IMR-90 (cell line): Measurements from ENCODE around the gene TTC24. TPM values are rescaled to one million over a fixed set of nuclear protein-coding genes. Genes with fewer than 3 reads are reported as not detected.

Experiments
- ATAC-seq: fragments of 200-7000 bp; cut with Tn5 transposase; 2 replicates; pipeline ENCODE4 v1.9.1; 2020; ENCODE audit warnings: low read depth, mild to moderate bottlenecking, moderate library complexity
- BruUV-seq: library from RNA; stranded (reverse); fragments of 400-500 nt; replicated peaks from 2 replicates; lab custom pipeline; 2021; lab: Mats Ljungman, UMichigan
- CTCF ChIA-PET: fragments of 300-600 bp; formaldehyde crosslinking; extraction: SDS; loops from one replicate; lab custom pipeline; 2021; ENCODE audit warnings: antibody characterized with exemption; lab: Yijun Ruan, JAX
- POLR2A ChIA-PET: fragments of 300-600 bp; sonication (Branson Sonifier 250); formaldehyde crosslinking; loops from one replicate; lab custom pipeline; 2022; ENCODE audit warnings: antibody characterized with exemption; ENCODE audit not compliant: unreplicated experiment; lab: Charles Lee
- DNase-seq: peaks from one replicate; pipeline ENCODE4 v3.0.0; 2013
- H2AFZ ChIP-seq: replicated peaks from 2 replicates; pipeline ENCODE3; 2013; ENCODE audit warnings: low read length, mild to moderate bottlenecking; ENCODE audit not compliant: poor library complexity
- H2AK5ac ChIP-seq: 2 replicates; pipeline ENCODE4 v1.6.1; 2013; ENCODE audit warnings: low read depth, low read length, inconsistent platforms
- H2AK9ac ChIP-seq: replicated peaks from 2 replicates; pipeline ENCODE3; 2013; ENCODE audit warnings: mild to moderate bottlenecking, low read depth, low read length, moderate library complexity; ENCODE audit not compliant: poor library complexity
- H2BK120ac ChIP-seq: 2 replicates; pipeline ENCODE4 v1.6.1; 2013; ENCODE audit warnings: low read depth, low read length, inconsistent platforms
- H2BK15ac ChIP-seq: 3 replicates; pipeline ENCODE4 v1.6.1; 2013; ENCODE audit warnings: low read depth, low read length, inconsistent platforms
- H2BK20ac ChIP-seq: 2 replicates; pipeline ENCODE4 v1.6.1; 2013; ENCODE audit warnings: low read depth, mild to moderate bottlenecking, inconsistent platforms, low read length, moderate library complexity
- H2BK5ac ChIP-seq: 2 replicates; pipeline ENCODE4 v1.6.1; 2013; ENCODE audit warnings: mild to moderate bottlenecking, low read depth, low read length, inconsistent platforms; ENCODE audit not compliant: poor library complexity, severe bottlenecking
- H3K14ac ChIP-seq: replicated peaks from 2 replicates; pipeline ENCODE4 v1.6.1; 2013; ENCODE audit warnings: low read depth, low read length, inconsistent platforms
- H3K18ac ChIP-seq: 2 replicates; pipeline ENCODE4 v1.6.1; 2013; ENCODE audit warnings: low read depth, low read length, control low read depth
- H3K23ac ChIP-seq: 2 replicates; pipeline ENCODE4 v1.6.1; 2013; ENCODE audit warnings: low read depth, low read length, inconsistent platforms
- H3K27ac ChIP-seq: 2 replicates; pipeline ENCODE4 v1.5.1; 2013; ENCODE audit warnings: mild to moderate bottlenecking, control low read depth, low read length; ENCODE audit not compliant: insufficient read depth
- H3K27me3 ChIP-seq: 2 replicates; pipeline ENCODE4 v1.6.1; 2013; ENCODE audit warnings: low read length; ENCODE audit not compliant: control insufficient read depth, insufficient read depth
- H3K36me3 ChIP-seq: 2 replicates; pipeline ENCODE4 v1.6.1; 2013; ENCODE audit warnings: low read length, mixed read lengths; ENCODE audit not compliant: control insufficient read depth, insufficient read depth
- H3K4ac ChIP-seq: 2 replicates; pipeline ENCODE4 v1.6.1; 2013; ENCODE audit warnings: low read depth, low read length, inconsistent platforms
- H3K4me1 ChIP-seq: 2 replicates; pipeline ENCODE4 v1.6.1; 2013; ENCODE audit warnings: low read length, mixed read lengths; ENCODE audit not compliant: control insufficient read depth, insufficient read depth
- H3K4me2 ChIP-seq: 2 replicates; pipeline ENCODE4 v1.6.1; 2013; ENCODE audit warnings: low read depth, mild to moderate bottlenecking, control low read depth, low read length, moderate library complexity
- H3K4me3 ChIP-seq: 2 replicates; pipeline ENCODE4 v1.5.1; 2013; ENCODE audit warnings: low read depth, mild to moderate bottlenecking, control low read depth, low read length, moderate library complexity; ENCODE audit not compliant: insufficient read depth
- H3K56ac ChIP-seq: 2 replicates; pipeline ENCODE4 v1.6.1; 2013; ENCODE audit warnings: low read length, inconsistent platforms; ENCODE audit not compliant: insufficient read depth; ENCODE audit errors: extremely low read depth
- H3K79me1 ChIP-seq, 2 experiments: 2 replicates each; pipeline ENCODE4 v1.6.1; 2013; ENCODE audit warnings: low read length in 2 of 2, inconsistent platforms in 1 of 2, low read depth in 1 of 2
- H3K9ac ChIP-seq: 2 replicates; pipeline ENCODE4 v1.6.1; 2013; ENCODE audit warnings: low read depth, low read length, control low read depth
- H3K9me1 ChIP-seq: 2 replicates; pipeline ENCODE4 v1.6.1; 2013; ENCODE audit warnings: low read length, inconsistent platforms; ENCODE audit not compliant: insufficient read depth
- H3K9me3 ChIP-seq: 2 replicates; pipeline ENCODE4 v1.6.1; 2013; ENCODE audit warnings: low read length; ENCODE audit not compliant: control insufficient read depth, insufficient read depth
- H4K20me1 ChIP-seq: 2 replicates; pipeline ENCODE4 v1.6.1; 2013; ENCODE audit warnings: low read length, inconsistent platforms; ENCODE audit not compliant: insufficient read depth
- H4K5ac ChIP-seq: 2 replicates; pipeline ENCODE4 v1.6.1; 2013; ENCODE audit warnings: mild to moderate bottlenecking, low read depth, low read length, control low read depth
- H4K8ac ChIP-seq, 2 experiments: 2 replicates each; pipeline ENCODE4 v1.6.1; 2013; ENCODE audit warnings: low read depth in 2 of 2, low read length in 2 of 2, control low read depth in 1 of 2, inconsistent platforms in 1 of 2
- H4K91ac ChIP-seq: 2 replicates; pipeline ENCODE4 v1.6.1; 2013; ENCODE audit warnings: low read depth, low read length, inconsistent platforms; ENCODE audit not compliant: insufficient read depth
- BHLHE40 ChIP-seq: fragments of 150-350 bp; IDR thresholded peaks from 2 replicates; pipeline ENCODE4 v1.6.1; 2016; ENCODE audit warnings: mild to moderate bottlenecking, low read depth, low read length
- CEBPB ChIP-seq: IDR thresholded peaks from 2 replicates; pipeline ENCODE4 v1.6.1; 2012; ENCODE audit warnings: low read depth, low read length, improper control_type of control experiment
- CHD1 ChIP-seq: IDR thresholded peaks from 2 replicates; pipeline ENCODE4 v1.6.1; 2012; ENCODE audit warnings: low read depth, low read length, improper control_type of control experiment
- CTCF ChIP-seq: conservative IDR thresholded peaks from 2 replicates; pipeline ENCODE4 v1.5.1; 2012; ENCODE audit warnings: mild to moderate bottlenecking, low read depth, low read length, improper control_type of control experiment
- ELK1 ChIP-seq: fragments of 150-350 bp; IDR thresholded peaks from 2 replicates; pipeline ENCODE4 v1.6.1; 2016; ENCODE audit warnings: low read depth, mild to moderate bottlenecking, low read length, moderate library complexity, borderline replicate concordance
- FOS ChIP-seq: fragments of 150-350 bp; IDR thresholded peaks from 2 replicates; pipeline ENCODE4 v1.6.1; 2016; ENCODE audit warnings: low read depth, low read length
- MAFK ChIP-seq: IDR thresholded peaks from 2 replicates; pipeline ENCODE4 v1.6.1; 2012; ENCODE audit warnings: low read depth, low read length, improper control_type of control experiment
- MAZ ChIP-seq: IDR thresholded peaks from 2 replicates; pipeline ENCODE4 v1.6.1; 2012; ENCODE audit warnings: low read depth, mild to moderate bottlenecking, low read length, improper control_type of control experiment, moderate library complexity, borderline replicate concordance
- MXI1 ChIP-seq: IDR thresholded peaks from 2 replicates; pipeline ENCODE4 v1.6.1; 2012; ENCODE audit warnings: low read depth, mild to moderate bottlenecking, low read length, moderate library complexity, borderline replicate concordance
- NFE2L2 ChIP-seq: fragments of 150-350 bp; IDR thresholded peaks from 2 replicates; pipeline ENCODE4 v1.6.1; 2016; ENCODE audit warnings: low read depth, mild to moderate bottlenecking, low read length
- POLR2A ChIP-seq: IDR thresholded peaks from 2 replicates; pipeline ENCODE4 v1.6.1; 2012; ENCODE audit warnings: mild to moderate bottlenecking, low read depth, low read length
- RAD21 ChIP-seq: IDR thresholded peaks from 2 replicates; pipeline ENCODE4 v1.6.1; 2012; ENCODE audit warnings: low read length, improper control_type of control experiment
- RCOR1 ChIP-seq: IDR thresholded peaks from 2 replicates; pipeline ENCODE4 v1.6.1; 2012; ENCODE audit warnings: mild to moderate bottlenecking, low read length, improper control_type of control experiment; ENCODE audit not compliant: insufficient replicate concordance
- RFX5 ChIP-seq: IDR thresholded peaks from 2 replicates; pipeline ENCODE4 v1.8.0; 2012; ENCODE audit warnings: low read depth, mild to moderate bottlenecking, low read length, moderate library complexity
- SMC3 ChIP-seq: fragments of 150-350 bp; IDR thresholded peaks from 2 replicates; pipeline ENCODE4 v1.6.1; 2016; ENCODE audit warnings: low read depth, mild to moderate bottlenecking, antibody characterized with exemption, low read length, moderate library complexity
- USF2 ChIP-seq: fragments of 150-350 bp; IDR thresholded peaks from 2 replicates; pipeline ENCODE4 v1.6.1; 2017; ENCODE audit warnings: mild to moderate bottlenecking, antibody characterized with exemption, low read length, low read depth
- WGBS, 2 experiments: methylation state at CpG; one replicate each; pipeline versions ENCODE4 v1.1.5 to v1.1.7; 2013; ENCODE audit warnings: missing lambda C conversion rate in 2 of 2; ENCODE audit not compliant: insufficient read length in 1 of 2; ENCODE audit errors: extremely low coverage in 2 of 2; 5-methylcytosine and 5-hydroxymethylcytosine counted together
- dilution Hi-C: fragments of 300-500 bp; cut with HindIII; formaldehyde crosslinking; loops from one replicate; pipeline ENCODE4 v1.14.3; 2018; ENCODE audit warnings: low sequenced_read_pairs; ENCODE audit not compliant: unreplicated experiment
- in situ Hi-C: fragments of 300-500 bp; cut with MboI; formaldehyde crosslinking; loops from 3 replicates; pipeline ENCODE4 v1.14.3; 2019; ENCODE audit warnings: low sequenced_read_pairs, inconsistent platforms, mixed read lengths
- intact Hi-C: fragments of 100-400 bp; cut with micrococcal nuclease; formaldehyde crosslinking; loops from 2 replicates; pipeline ENCODE4 v1.10.0; 2022
- polyA plus RNA-seq, 3 experiments: library from polyadenylated mRNA; depleted of rRNA; stranded (reverse); fragments of >200 nt; gene quantifications; 2 replicates each; pipeline ENCODE4 v1.2.3, GENCODE V29; 2012; ENCODE audit warnings: low replicate concordance in 1 of 3
- total RNA-seq: library from RNA; depleted of rRNA; stranded (reverse); fragments of >200 nt; gene quantifications from 2 replicates; pipeline ENCODE4 v1.2.3, GENCODE V29; 2012

TTC24 gene
- total and polyA plus RNA-seq, 2 of the 4 experiments (the other 2 are of a cell fraction), result not detected

- TF ChIP-seq POLR2A (no peak), FOS (no peak), USF2 (no peak), SMC3 (no peak), BHLHE40 (no peak), MAZ (no peak), CEBPB (no peak), RCOR1 (no peak), RAD21 (no peak), CTCF (no peak), ELK1 (no peak), MXI1 (no peak), MAFK (no peak), RFX5 (no peak), NFE2L2 (no peak), CHD1 (no peak)
- POLR2A ChIA-PET, result no interaction called here
- Histone ChIP-seq H3K56ac (no peak overlapping the region), H3K27ac (no peak overlapping the region), H4K91ac (no peak overlapping the region), H3K9me3 (no peaks in the 10 kb centered on the region), H2AK9ac (no peak overlapping the region), H3K4me2 (no peak overlapping the region), H2BK20ac (no peak overlapping the region), H2BK120ac (no peak overlapping the region), H3K4ac (no peak overlapping the region), H3K36me3 (peaks cover 20% of the 10 kb centered on the region), H3K14ac (no peak overlapping the region), H2BK5ac (no peak overlapping the region), H3K4me1 (no peaks in the 10 kb centered on the region), H3K18ac (no peak overlapping the region), H2AK5ac (no peak overlapping the region), H3K27me3 (no peaks in the 10 kb centered on the region), H3K9me1 (no peaks in the 10 kb centered on the region), H3K4me3 (no peak overlapping the region), H4K5ac (no peak overlapping the region), H3K9ac (no peak overlapping the region), H4K8ac (no peak overlapping the region), H3K23ac (no peak overlapping the region), H2AFZ (no peak overlapping the region), H4K20me1 (no peaks in the 10 kb centered on the region), H3K79me1 (0 out of 4 replicates have a peak, but pooled peaks cover 0 to 2% of the 10 kb centered on the region in 2 experiments), H2BK15ac (no peak overlapping the region)
- DNase-seq (no peak), ATAC-seq (no peak)
- CTCF ChIA-PET, result no interaction called here
- no TSS peak for BruUV-seq
- intact Hi-C loops (no loop called here), dilution Hi-C loops (no loop called here), in situ Hi-C loops (no loop called here)
- 93% methylated on average over 2 of the region's 4 CpGs; no CpG with 5 or more reads in 1 of the 2 experiments for WGBS, 2 experiments
These were observed 39.6 kb upstream of the TTC24 start for GRCh38 chr1:156539818-156540355.
